Breast epithelium (tissue), 4 donors: ENCODE measurements around the gene TMF1. TPM values are rescaled to one million over a fixed set of nuclear protein-coding genes. Genes with fewer than 3 reads are reported as not detected.
A peak's percentile ranks its signal among the peaks of the same experiment; 100 is the strongest.

Experiments used
- DNase-seq, 2 donors: peaks; one replicate each; pipeline ENCODE4 v3.0.0-alpha.2; 2019; ENCODE audit warnings: low spot score in 2 of 2
- H3K27ac ChIP-seq, 2 donors: fragments of 200-600 bp; sonication (generic) in 1 of 2; one replicate each; pipeline ENCODE4 v1.5.1; 2016 to 2019; ENCODE audit warnings: mild to moderate bottlenecking in 1 of 2
- H3K27me3 ChIP-seq, 2 donors: fragments of 200-600 bp; sonication (generic) in 1 of 2; one replicate each; pipeline versions ENCODE4 v1.5.1 to v1.6.0; 2017 to 2019; ENCODE audit warnings: control low read depth in 1 of 2, mild to moderate bottlenecking in 1 of 2
- H3K36me3 ChIP-seq: fragments of 200-600 bp; one replicate; pipeline ENCODE4 v1.5.1; 2019
- H3K4me1 ChIP-seq, 2 donors: fragments of 200-600 bp; sonication (generic); one replicate each; pipeline ENCODE4 v1.5.1; 2016 to 2019; ENCODE audit warnings: control low read depth in 1 of 2
- H3K4me3 ChIP-seq, 3 donors: fragments of 200-600 bp; sonication (generic); 1 replicate in 2 of 3; 2 replicates in 1 of 3; pipeline ENCODE4 v1.5.1; 2016 to 2019; ENCODE audit warnings: mild to moderate bottlenecking in 3 of 3, moderate library complexity in 2 of 3
- H3K9me3 ChIP-seq, 2 donors: fragments of 200-600 bp; sonication (generic) in 1 of 2; one replicate each; pipeline ENCODE4 v1.5.1; 2016 to 2019; ENCODE audit warnings: control low read depth in 1 of 2
- POLR2A ChIP-seq: fragments of 450-650 bp; IDR thresholded peaks from one replicate; pipeline ENCODE4 v1.6.1; 2016; ENCODE audit warnings: antibody characterized with exemption, mild to moderate bottlenecking, moderate library complexity
- POLR2AphosphoS5 ChIP-seq, 3 donors: sonication (generic); formaldehyde crosslinking; IDR thresholded peaks; one replicate each; pipeline ENCODE4 v1.6.1; 2017; ENCODE audit warnings: antibody characterized with exemption in 3 of 3
- intact Hi-C: fragments of 100-400 bp; cut with DNase I; formaldehyde crosslinking; loops from one replicate; pipeline ENCODE4 v1.15.1; 2023; ENCODE audit warnings: low total_unique reads
- total RNA-seq, 3 donors: library from RNA; depleted of rRNA; stranded (reverse); fragments of >200 nt; gene quantifications; one replicate each; pipeline ENCODE4 v1.1.0, GENCODE V29; 2016
- TF ChIP-seq, protein P1 (sequence below), 3 donors: fragments of 450-650 bp; IDR thresholded peaks; one replicate each; pipeline ENCODE4 v1.5.1; 2016 to 2017; ENCODE audit warnings: antibody characterized with exemption in 3 of 3, mild to moderate bottlenecking in 3 of 3, moderate library complexity in 3 of 3

Gene TMF1
- total RNA-seq, 3 donors from 2014 or later = 33.4 to 61.5 (median 50.1) TPM

DNA sequence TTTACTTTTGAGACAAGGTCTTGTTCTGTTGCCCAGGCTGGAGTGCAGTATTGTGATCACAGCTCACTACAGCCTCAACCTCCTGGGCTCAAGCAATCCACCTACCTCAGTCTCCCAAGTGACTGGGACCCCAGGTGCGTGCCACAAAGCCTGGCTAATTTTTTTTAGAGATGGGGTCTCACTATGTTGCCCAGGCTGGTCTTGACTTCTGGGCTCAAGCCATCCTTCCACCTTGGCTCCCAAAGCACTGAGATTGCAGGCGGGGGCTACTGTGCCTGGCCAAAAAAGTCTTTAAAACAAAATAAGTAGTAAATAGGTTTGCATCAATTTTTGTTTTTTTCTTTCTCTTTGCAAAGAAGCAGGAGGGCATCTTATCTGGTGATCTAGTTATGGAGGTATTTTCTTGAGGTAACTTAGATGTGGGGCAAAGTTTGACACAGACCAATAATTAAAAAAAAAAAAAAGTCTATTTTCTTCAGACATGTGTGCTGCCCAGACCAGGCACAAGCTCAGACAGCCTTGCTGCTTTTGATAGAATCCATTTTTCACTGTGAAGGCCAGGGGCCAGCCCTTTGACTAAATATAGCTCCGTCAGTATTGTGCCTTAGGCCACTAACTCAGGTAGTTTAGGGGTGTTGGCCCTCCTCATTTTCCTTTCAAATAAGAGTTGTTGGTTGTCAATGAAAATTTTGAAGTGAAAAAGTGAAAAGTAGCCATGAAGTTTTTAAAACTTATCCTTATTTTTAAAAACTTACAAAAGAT, 35.1 kb upstream of the TMF1 start:
- no peak for DNase-seq
- H3K9me3 ChIP-seq = no peaks in the 10 kb centered on the region
- no peaks in the 10 kb centered on the region for H3K36me3 ChIP-seq
- no peak for TF ChIP-seq POLR2A
- TF ChIP-seq, protein P1, sequence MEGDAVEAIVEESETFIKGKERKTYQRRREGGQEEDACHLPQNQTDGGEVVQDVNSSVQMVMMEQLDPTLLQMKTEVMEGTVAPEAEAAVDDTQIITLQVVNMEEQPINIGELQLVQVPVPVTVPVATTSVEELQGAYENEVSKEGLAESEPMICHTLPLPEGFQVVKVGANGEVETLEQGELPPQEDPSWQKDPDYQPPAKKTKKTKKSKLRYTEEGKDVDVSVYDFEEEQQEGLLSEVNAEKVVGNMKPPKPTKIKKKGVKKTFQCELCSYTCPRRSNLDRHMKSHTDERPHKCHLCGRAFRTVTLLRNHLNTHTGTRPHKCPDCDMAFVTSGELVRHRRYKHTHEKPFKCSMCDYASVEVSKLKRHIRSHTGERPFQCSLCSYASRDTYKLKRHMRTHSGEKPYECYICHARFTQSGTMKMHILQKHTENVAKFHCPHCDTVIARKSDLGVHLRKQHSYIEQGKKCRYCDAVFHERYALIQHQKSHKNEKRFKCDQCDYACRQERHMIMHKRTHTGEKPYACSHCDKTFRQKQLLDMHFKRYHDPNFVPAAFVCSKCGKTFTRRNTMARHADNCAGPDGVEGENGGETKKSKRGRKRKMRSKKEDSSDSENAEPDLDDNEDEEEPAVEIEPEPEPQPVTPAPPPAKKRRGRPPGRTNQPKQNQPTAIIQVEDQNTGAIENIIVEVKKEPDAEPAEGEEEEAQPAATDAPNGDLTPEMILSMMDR (IDR thresholded peaks at IDR 0.05) = no peak
- no peak for TF ChIP-seq POLR2AphosphoS5 (IDR thresholded peaks at IDR 0.05)
- no peaks in the 10 kb centered on the region for H3K27me3 ChIP-seq
- peaks cover 0 to 42% of the 10 kb centered on the region in 2 donors for H3K4me1 ChIP-seq
- peak overlapping the region; percentile 92 to 96 for H3K27ac ChIP-seq
- peak overlapping the region; percentile 91 to 94 (median 94) for H3K4me3 ChIP-seq
- intact Hi-C loops = no loop called here

DNA sequence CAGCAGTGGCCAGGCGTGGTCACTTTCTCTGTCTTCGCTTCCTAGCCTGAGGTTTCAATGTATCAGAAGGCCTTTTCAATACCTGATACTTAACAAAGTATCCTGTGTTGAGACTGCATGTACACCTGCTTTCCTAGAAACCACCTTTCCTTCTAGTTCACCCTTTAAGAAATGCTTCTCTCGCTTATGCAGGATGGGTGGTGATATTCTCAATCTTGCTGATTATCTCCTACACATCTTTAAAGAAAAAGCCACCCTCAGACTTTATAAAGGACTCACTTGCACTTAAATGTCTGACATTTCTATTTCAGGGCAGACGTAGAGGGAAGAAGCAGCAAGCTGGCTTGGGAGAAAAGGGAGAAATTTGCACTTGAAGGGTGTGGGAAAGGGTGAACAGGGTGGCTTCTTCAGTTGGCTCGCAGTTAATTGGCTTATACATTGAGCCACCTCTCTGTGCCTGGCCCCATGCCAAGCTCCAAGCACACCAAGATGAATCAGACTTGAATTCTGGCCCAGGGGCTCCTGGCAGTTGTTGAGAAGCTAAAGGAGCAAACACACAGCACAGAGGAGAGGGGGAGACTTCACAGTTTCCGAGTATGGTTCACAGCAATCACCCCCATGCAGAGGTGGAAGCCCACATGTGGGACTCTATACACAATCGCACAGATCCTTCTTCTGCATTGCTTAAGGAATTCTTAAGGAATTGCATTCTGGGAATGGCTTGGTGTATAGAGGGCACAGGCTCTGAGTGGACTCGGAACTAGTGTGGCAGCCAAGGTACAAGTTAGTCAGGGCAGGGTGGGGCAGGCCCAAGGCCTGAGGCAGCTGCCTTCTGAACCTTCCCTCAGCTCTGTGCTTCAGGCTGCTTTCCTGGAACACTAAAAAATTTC, 33.9 kb upstream of the TMF1 start:
- Histone ChIP-seq H3K4me3 (peak overlapping the region; percentile 91 to 94 (median 94)), H3K9me3 (no peaks in the 10 kb centered on the region), H3K36me3 (no peaks in the 10 kb centered on the region), H3K4me1 (peaks cover 0 to 42% of the 10 kb centered on the region in 2 donors), H3K27ac (peak overlapping the region; percentile 92 to 96), H3K27me3 (no peaks in the 10 kb centered on the region)
- TF ChIP-seq POLR2A = no peak
- peak; percentile 30 to 40 (median 30) for TF ChIP-seq POLR2AphosphoS5 (IDR thresholded peaks at IDR 0.05)
- TF ChIP-seq, protein P1 (IDR thresholded peaks at IDR 0.05) = no peak
- DNase-seq = peak; percentile 90 to 92
- intact Hi-C loops = no loop called here

DNA sequence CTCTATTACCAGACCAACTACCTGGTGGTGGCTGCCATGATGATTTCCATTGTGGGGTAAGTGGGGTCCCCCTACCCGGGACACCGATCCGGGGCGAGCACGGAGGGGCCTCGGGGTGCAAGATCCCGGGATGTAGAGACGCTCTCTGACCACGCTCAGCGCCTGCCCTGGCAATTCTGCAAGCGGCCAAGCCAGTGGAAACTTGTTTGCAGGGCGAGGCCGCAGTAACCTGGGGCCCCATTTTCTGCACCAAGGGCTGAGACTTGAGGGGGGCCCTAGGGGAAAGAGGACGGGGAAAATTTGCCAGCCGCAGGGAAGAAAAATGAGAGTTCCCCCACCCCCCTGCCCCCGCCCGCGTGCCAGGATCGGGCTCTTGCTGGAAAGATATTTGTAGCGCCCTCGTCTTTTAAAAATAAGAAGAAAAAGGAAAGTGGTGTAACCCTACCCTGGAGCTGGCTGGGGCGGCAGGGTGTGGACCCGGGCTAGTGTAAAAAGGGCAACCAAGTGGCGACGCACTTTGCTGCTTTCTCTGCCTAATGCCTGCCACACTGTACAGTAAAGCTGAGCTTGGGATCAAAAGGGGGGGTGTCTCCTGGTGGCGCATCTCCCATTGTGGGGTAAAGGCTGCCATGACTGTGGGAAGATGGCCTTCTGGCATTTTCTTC, 33.2 kb upstream of the TMF1 start:
- H3K9me3 ChIP-seq = no peaks in the 10 kb centered on the region
- H3K36me3 ChIP-seq = no peaks in the 10 kb centered on the region
- H3K4me3 ChIP-seq = peak overlapping the region; percentile 91 to 94 (median 94)
- TF ChIP-seq, protein P1 (IDR thresholded peaks at IDR 0.05) = no peak
- no peak for TF ChIP-seq POLR2A
- no peak for TF ChIP-seq POLR2AphosphoS5 (IDR thresholded peaks at IDR 0.05)
- intact Hi-C loops = no loop called here
- H3K27me3 ChIP-seq = no peaks in the 10 kb centered on the region
- H3K27ac ChIP-seq = peak overlapping the region; percentile 92 to 96
- H3K4me1 ChIP-seq = peaks cover 0 to 34% of the 10 kb centered on the region in 2 donors
- no peak for DNase-seq

DNA sequence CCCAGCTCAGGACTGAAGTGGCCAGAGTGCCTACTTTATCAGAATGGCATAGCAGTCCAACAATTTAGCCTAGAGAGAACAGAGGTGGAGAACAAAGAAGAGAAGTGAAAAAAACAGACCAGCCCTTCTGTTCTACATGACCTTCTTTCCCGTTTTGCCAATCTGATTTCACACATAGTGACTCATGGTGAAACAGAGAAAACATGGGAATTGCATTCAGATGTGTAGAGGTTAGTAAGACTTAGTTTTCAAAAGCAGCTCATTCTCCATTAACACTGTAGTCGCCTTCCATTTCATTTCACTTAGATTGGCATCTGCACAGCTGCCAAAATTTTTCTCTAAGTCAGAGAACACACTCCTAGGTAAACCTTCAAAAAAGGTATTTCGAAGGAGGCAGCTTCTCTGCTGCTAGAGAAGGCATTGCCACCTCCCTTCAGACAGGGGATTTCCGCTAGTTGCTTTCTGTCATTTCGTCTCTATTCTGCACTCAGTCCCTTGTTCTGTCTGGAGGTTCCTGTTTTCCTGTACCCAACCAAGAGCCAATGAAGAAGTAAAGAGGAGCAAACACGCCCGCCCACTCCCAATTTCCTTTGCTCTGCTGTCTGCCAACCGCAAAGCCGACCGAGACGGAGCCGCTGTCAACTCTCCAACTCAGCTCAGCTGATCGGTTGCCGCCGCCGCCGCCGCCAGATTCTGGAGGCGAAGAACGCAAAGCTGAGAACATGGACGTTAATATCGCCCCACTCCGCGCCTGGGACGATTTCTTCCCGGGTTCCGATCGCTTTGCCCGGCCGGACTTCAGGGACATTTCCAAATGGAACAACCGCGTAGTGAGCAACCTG, 32.4 kb upstream of the TMF1 start, which contains the start of gene ARL6IP5:
Gene ARL6IP5 (plus strand): TSS at position 612 of the 842 bp plus-strand sequence. CDS start 111 bp downstream, at position 723.
- H3K36me3 ChIP-seq = no peaks in the 10 kb centered on the region
- no peaks in the 10 kb centered on the region for H3K27me3 ChIP-seq
- peak; percentile 89 to 92 for DNase-seq
- TF ChIP-seq, protein P1 (IDR thresholded peaks at IDR 0.05) = no peak
- TF ChIP-seq POLR2AphosphoS5 (IDR thresholded peaks at IDR 0.05) = peak; percentile 52 to 76 (median 56)
- peak within 1 kb of the TSS; percentile 91 to 94 (median 94) for H3K4me3 ChIP-seq
- intact Hi-C loops = no loop called here
- peak within 1 kb of the TSS; percentile 92 to 96 for H3K27ac ChIP-seq
- no peaks in the 10 kb centered on the region for H3K9me3 ChIP-seq
- H3K4me1 ChIP-seq = peaks cover 0 to 26% of the 10 kb centered on the region in 2 donors
